ENCODE data around the gene ZDHHC14.

The ZDHHC14 gene

GRCh38 chr6:157595768-157596167, 214.8 kb downstream of the ZDHHC14 start:
- no peaks in the 10 kb centered on the region for H3K9me2 ChIP-seq (replicated peaks; ENCODE audit: insufficient read depth, low read length)
- no peaks in the 10 kb centered on the region for H3K36me3 ChIP-seq (ENCODE audit: low read length)
- H3K9ac ChIP-seq (ENCODE audit: low read length) = no peak overlapping the region
- no peak for TF ChIP-seq CTCF (IDR thresholded peaks at IDR 0.05; ENCODE audit: insufficient read depth, low read length, poor library complexity, severe bottlenecking)
- no peak for TF ChIP-seq EZH2phosphoT487 (conservative IDR thresholded peaks at IDR 0.05; ENCODE audit: low read length)
- H3K27me3 ChIP-seq (ENCODE audit: low read length) = no peaks in the 10 kb centered on the region
- no peaks in the 10 kb centered on the region for H4K20me1 ChIP-seq (ENCODE audit: low read depth, low read length)
- H3K27ac ChIP-seq (ENCODE audit: low read depth, low read length) = no peak overlapping the region
- no peak overlapping the region for H3K4me3 ChIP-seq (ENCODE audit: insufficient read depth, low read length, poor library complexity, severe bottlenecking)
- no peak overlapping the region for H2AFZ ChIP-seq (ENCODE audit: low read depth, low read length, severe bottlenecking)
- no peaks in the 10 kb centered on the region for H3F3A ChIP-seq (ENCODE audit: insufficient read depth)
- H3K4me2 ChIP-seq (ENCODE audit: low read depth, low read length, poor library complexity, severe bottlenecking) = no peak overlapping the region
- no peaks in the 10 kb centered on the region for H3K79me2 ChIP-seq (ENCODE audit: insufficient read depth, low read length)
- H3K9me3 ChIP-seq (ENCODE audit: insufficient read depth, low read length) = peaks cover under 1% of the 10 kb centered on the region; the same call in 1 of the 2 replicates

GRCh38 chr6:157596461-157596860, 215.5 kb downstream of the ZDHHC14 start:
- Histone ChIP-seq H3K4me3 (ENCODE audit: insufficient read depth, low read length, poor library complexity, severe bottlenecking) (no peak overlapping the region), H3K9me3 (ENCODE audit: insufficient read depth, low read length) (no peaks in the 10 kb centered on the region), H3K79me2 (ENCODE audit: insufficient read depth, low read length) (no peaks in the 10 kb centered on the region), H3F3A (ENCODE audit: insufficient read depth) (no peaks in the 10 kb centered on the region), H4K20me1 (ENCODE audit: low read depth, low read length) (no peaks in the 10 kb centered on the region), H3K4me2 (ENCODE audit: low read depth, low read length, poor library complexity, severe bottlenecking) (no peak overlapping the region), H3K9me2 (replicated peaks; ENCODE audit: insufficient read depth, low read length) (no peaks in the 10 kb centered on the region), H2AFZ (ENCODE audit: low read depth, low read length, severe bottlenecking) (no peak overlapping the region), H3K9ac (ENCODE audit: low read length) (no peak overlapping the region), H3K27me3 (ENCODE audit: low read length) (no peaks in the 10 kb centered on the region), H3K36me3 (ENCODE audit: low read length) (no peaks in the 10 kb centered on the region), H3K27ac (ENCODE audit: low read depth, low read length) (no peak overlapping the region)
- no peak for TF ChIP-seq EZH2phosphoT487 (conservative IDR thresholded peaks at IDR 0.05; ENCODE audit: low read length)
- no peak for TF ChIP-seq CTCF (IDR thresholded peaks at IDR 0.05; ENCODE audit: insufficient read depth, low read length, poor library complexity, severe bottlenecking)

DNA sequence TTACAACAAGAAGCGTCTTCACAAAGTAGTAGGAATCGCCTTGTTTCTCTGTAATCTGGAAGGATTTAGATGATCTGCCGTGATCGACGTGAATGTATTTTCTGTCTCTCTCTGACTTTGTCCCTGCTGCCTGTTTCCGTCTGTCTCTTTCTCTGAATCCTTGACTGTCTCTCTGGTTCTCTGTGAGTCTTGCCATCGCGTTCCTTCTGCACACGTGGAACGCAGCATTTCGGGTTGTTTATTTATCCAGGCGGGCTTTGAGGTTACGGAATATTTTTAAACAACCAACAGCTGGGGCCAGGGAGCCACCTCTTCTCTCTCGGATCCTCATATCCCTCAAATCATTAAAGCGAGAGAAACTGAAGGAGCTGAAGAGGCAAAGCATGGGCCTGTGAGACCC, 215.9 kb downstream of the ZDHHC14 start:
- Histone ChIP-seq H2AFZ (ENCODE audit: low read depth, low read length, severe bottlenecking) (no peak overlapping the region), H3K4me2 (ENCODE audit: low read depth, low read length, poor library complexity, severe bottlenecking) (no peak overlapping the region), H4K20me1 (ENCODE audit: low read depth, low read length) (no peaks in the 10 kb centered on the region), H3K9ac (ENCODE audit: low read length) (no peak overlapping the region), H3K36me3 (ENCODE audit: low read length) (no peaks in the 10 kb centered on the region), H3F3A (ENCODE audit: insufficient read depth) (no peaks in the 10 kb centered on the region), H3K27me3 (ENCODE audit: low read length) (no peaks in the 10 kb centered on the region), H3K9me3 (ENCODE audit: insufficient read depth, low read length) (no peaks in the 10 kb centered on the region), H3K9me2 (replicated peaks; ENCODE audit: insufficient read depth, low read length) (no peaks in the 10 kb centered on the region), H3K27ac (ENCODE audit: low read depth, low read length) (no peak overlapping the region), H3K4me3 (ENCODE audit: insufficient read depth, low read length, poor library complexity, severe bottlenecking) (no peak overlapping the region), H3K79me2 (ENCODE audit: insufficient read depth, low read length) (no peaks in the 10 kb centered on the region)
- TF ChIP-seq EZH2phosphoT487 (conservative IDR thresholded peaks at IDR 0.05; ENCODE audit: low read length) = no peak
- TF ChIP-seq CTCF (IDR thresholded peaks at IDR 0.05; ENCODE audit: insufficient read depth, low read length, poor library complexity, severe bottlenecking) = no peak
